ENCODE data around the gene EPN2. TPM values are rescaled to one million over a fixed set of nuclear protein-coding genes. Genes with fewer than 3 reads are reported as not detected.

Gene EPN2
- total and polyA plus RNA-seq, 2 donors: 3.8 to 8.5 TPM

GRCh38 chr17:19302791-19303331 is 65.7 kb downstream of the EPN2 start:
- Histone ChIP-seq H3K4me3 (ENCODE audit: low read length in 2 of 2) (no peak overlapping the region), H3K27me3 (ENCODE audit: control insufficient read depth in 2 of 2, insufficient read depth in 1 of 2, low read length in 1 of 2) (peaks cover 24 to 73% of the 10 kb centered on the region in 2 donors), H3K4me1 (ENCODE audit: control insufficient read depth in 2 of 2, insufficient read depth in 2 of 2, low read length in 2 of 2) (peaks cover 21 to 30% of the 10 kb centered on the region in 2 donors), H3K9me3 (ENCODE audit: control insufficient read depth in 2 of 2, insufficient read depth in 1 of 2, low read length in 1 of 2) (no peaks in the 10 kb centered on the region), H3K27ac (ENCODE audit: low read depth in 1 of 2, low read length in 1 of 2) (no peak overlapping the region), H3K36me3 (ENCODE audit: control insufficient read depth in 2 of 2, insufficient read depth in 2 of 2, low read length in 1 of 2) (no peaks in the 10 kb centered on the region)
- 47% methylated on average over 9 of the region's 9 CpGs for WGBS
- no peak for DNase-seq (ENCODE audit: low read depth in 6 of 9, low spot score in 9 of 9)

DNA sequence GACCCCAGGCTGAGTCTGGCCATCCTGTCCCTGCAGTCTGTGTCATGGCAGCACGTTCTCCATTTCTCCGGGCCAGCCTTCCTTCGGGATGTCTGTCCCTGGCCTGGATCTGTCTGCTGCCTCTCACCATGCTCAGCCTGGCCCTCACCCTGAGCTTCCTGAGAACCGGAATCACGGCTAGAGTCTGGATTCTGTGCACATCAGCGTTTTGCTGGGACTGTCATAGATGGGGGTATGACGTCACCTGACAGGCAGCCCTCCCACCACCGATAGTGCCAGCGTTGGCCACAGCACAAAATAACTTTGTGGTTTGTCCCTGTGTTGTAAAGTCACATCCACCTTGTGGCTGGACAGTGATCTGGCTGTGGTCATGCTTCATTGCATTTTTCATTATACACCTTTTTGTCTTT is 66.2 kb downstream of the EPN2 start:
- Histone ChIP-seq H3K4me1 (ENCODE audit: control insufficient read depth in 2 of 2, insufficient read depth in 2 of 2, low read length in 2 of 2) (peaks cover 21 to 30% of the 10 kb centered on the region in 2 donors), H3K27ac (ENCODE audit: low read depth in 1 of 2, low read length in 1 of 2) (no peak overlapping the region), H3K9me3 (ENCODE audit: control insufficient read depth in 2 of 2, insufficient read depth in 1 of 2, low read length in 1 of 2) (no peaks in the 10 kb centered on the region), H3K36me3 (ENCODE audit: control insufficient read depth in 2 of 2, insufficient read depth in 2 of 2, low read length in 1 of 2) (no peaks in the 10 kb centered on the region), H3K4me3 (ENCODE audit: low read length in 2 of 2) (no peak overlapping the region), H3K27me3 (ENCODE audit: control insufficient read depth in 2 of 2, insufficient read depth in 1 of 2, low read length in 1 of 2) (peaks cover 26 to 77% of the 10 kb centered on the region in 2 donors)
- no peak for DNase-seq (ENCODE audit: low read depth in 6 of 9, low spot score in 9 of 9)
- 91% methylated on average over 9 of the region's 9 CpGs for WGBS

DNA sequence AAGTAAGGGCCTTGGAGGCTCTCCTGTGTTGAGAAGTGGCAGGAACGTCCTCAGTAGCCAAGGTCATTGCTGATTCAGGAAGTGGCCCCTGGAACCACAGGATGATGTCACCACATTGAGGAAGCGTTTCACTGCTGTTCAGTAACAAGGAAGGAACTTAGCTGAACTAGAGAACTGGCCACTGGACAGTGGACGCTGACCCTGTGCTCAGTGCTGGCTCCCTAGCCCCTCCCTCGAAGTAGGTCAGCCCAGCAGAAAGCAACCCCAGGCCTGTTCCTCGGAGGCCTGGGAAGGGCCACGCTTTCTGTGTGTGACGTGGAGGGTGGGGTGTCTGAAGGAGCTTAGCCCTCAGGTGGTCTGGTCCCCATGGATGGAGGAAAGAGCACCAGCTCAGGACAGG is 67.0 kb downstream of the EPN2 start:
- WGBS: 77% methylated on average over 7 of the region's 7 CpGs
- no peaks in the 10 kb centered on the region for H3K9me3 ChIP-seq (ENCODE audit: control insufficient read depth in 2 of 2, insufficient read depth in 1 of 2, low read length in 1 of 2)
- H3K4me1 ChIP-seq (ENCODE audit: control insufficient read depth in 2 of 2, insufficient read depth in 2 of 2, low read length in 2 of 2): peaks cover 21 to 30% of the 10 kb centered on the region in 2 donors
- no peak overlapping the region for H3K27ac ChIP-seq (ENCODE audit: low read depth in 1 of 2, low read length in 1 of 2)
- no peak overlapping the region for H3K4me3 ChIP-seq (ENCODE audit: low read length in 2 of 2)
- H3K27me3 ChIP-seq (ENCODE audit: control insufficient read depth in 2 of 2, insufficient read depth in 1 of 2, low read length in 1 of 2): peaks cover 32 to 77% of the 10 kb centered on the region in 2 donors
- no peaks in the 10 kb centered on the region for H3K36me3 ChIP-seq (ENCODE audit: control insufficient read depth in 2 of 2, insufficient read depth in 2 of 2, low read length in 1 of 2)
- DNase-seq (ENCODE audit: low read depth in 6 of 9, low spot score in 9 of 9): peak in 1 of 9 donors; percentile 33

DNA sequence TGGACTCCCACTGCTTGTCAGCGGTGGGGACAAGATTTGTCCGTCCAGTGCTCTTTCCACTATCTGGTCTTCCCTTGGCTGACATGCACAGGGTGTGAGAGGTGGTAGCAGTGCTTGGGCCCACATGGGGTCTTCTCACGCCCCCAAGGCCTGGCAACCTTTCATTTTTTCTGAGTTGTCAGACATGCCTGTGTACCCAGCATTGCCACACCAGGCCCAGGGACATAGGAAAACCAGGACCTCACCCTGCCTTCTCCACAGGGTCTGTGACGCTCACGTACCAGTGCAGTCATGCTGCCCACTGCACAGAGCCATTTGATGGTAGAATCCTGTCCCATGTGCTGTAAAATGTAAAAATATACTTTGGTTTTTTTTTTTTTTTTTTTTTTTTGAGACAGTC is 67.6 kb downstream of the EPN2 start:
- H3K27me3 ChIP-seq (ENCODE audit: control insufficient read depth in 2 of 2, insufficient read depth in 1 of 2, low read length in 1 of 2): peaks cover 34 to 77% of the 10 kb centered on the region in 2 donors
- H3K9me3 ChIP-seq (ENCODE audit: control insufficient read depth in 2 of 2, insufficient read depth in 1 of 2, low read length in 1 of 2): no peaks in the 10 kb centered on the region
- peaks cover 21 to 30% of the 10 kb centered on the region in 2 donors for H3K4me1 ChIP-seq (ENCODE audit: control insufficient read depth in 2 of 2, insufficient read depth in 2 of 2, low read length in 2 of 2)
- H3K27ac ChIP-seq (ENCODE audit: low read depth in 1 of 2, low read length in 1 of 2): no peak overlapping the region
- no peak overlapping the region for H3K4me3 ChIP-seq (ENCODE audit: low read length in 2 of 2)
- DNase-seq (ENCODE audit: low read depth in 6 of 9, low spot score in 9 of 9): no peak
- 96% methylated on average over 5 of the region's 5 CpGs for WGBS
- no peaks in the 10 kb centered on the region for H3K36me3 ChIP-seq (ENCODE audit: control insufficient read depth in 2 of 2, insufficient read depth in 2 of 2, low read length in 1 of 2)

DNA sequence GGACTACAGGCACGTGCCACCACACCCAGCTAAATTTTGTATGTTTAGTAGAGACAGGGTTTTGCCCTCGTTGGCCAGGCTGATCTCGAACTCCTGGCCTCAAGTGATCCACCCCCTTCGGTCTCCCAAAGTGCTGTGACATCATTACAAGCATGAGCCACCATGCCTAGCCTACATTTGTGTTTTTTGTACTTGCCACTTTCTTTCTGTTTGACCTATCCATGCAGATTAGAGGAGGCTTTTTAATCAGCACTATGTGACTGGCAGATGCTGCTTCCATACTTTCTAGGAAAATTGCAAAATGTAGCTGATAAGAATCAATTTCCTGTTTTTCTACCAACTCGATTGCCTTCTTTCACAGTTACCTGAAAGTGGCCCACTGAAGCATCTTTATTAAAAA is 68.1 kb downstream of the EPN2 start:
- H3K27me3 ChIP-seq (ENCODE audit: control insufficient read depth in 2 of 2, insufficient read depth in 1 of 2, low read length in 1 of 2): peaks cover 31 to 78% of the 10 kb centered on the region in 2 donors
- WGBS: 76% methylated on average over 5 of the region's 5 CpGs
- no peak for DNase-seq (ENCODE audit: low read depth in 6 of 9, low spot score in 9 of 9)
- H3K27ac ChIP-seq (ENCODE audit: low read depth in 1 of 2, low read length in 1 of 2): no peak overlapping the region
- H3K9me3 ChIP-seq (ENCODE audit: control insufficient read depth in 2 of 2, insufficient read depth in 1 of 2, low read length in 1 of 2): no peaks in the 10 kb centered on the region
- no peaks in the 10 kb centered on the region for H3K36me3 ChIP-seq (ENCODE audit: control insufficient read depth in 2 of 2, insufficient read depth in 2 of 2, low read length in 1 of 2)
- H3K4me3 ChIP-seq (ENCODE audit: low read length in 2 of 2): no peak overlapping the region
- H3K4me1 ChIP-seq (ENCODE audit: control insufficient read depth in 2 of 2, insufficient read depth in 2 of 2, low read length in 2 of 2): peaks cover 21 to 30% of the 10 kb centered on the region in 2 donors

DNA sequence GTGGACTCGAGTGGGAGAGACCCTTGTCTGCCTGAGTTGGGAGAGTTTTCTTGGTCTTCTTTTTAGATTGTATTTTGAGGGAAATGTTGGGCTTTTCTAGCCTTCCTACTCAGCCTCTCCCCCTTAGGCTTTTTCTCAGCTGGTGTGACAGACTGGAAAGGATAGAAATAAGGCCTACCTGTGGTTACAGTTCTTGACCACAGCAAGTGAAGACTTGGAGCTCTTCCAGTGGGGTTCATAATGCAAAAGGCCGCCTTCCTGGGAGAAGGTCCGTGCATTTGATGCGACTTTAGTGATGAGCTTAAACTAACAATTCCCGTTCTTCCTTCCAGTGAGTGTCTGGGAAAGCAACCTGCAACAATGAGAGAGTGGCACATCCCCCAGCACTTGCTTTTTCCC is 68.6 kb downstream of the EPN2 start:
- H3K27ac ChIP-seq (ENCODE audit: low read depth in 1 of 2, low read length in 1 of 2): no peak overlapping the region
- WGBS: 88% methylated on average over 5 of the region's 5 CpGs
- peaks cover 21 to 30% of the 10 kb centered on the region in 2 donors for H3K4me1 ChIP-seq (ENCODE audit: control insufficient read depth in 2 of 2, insufficient read depth in 2 of 2, low read length in 2 of 2)
- peaks cover 32 to 78% of the 10 kb centered on the region in 2 donors for H3K27me3 ChIP-seq (ENCODE audit: control insufficient read depth in 2 of 2, insufficient read depth in 1 of 2, low read length in 1 of 2)
- no peak overlapping the region for H3K4me3 ChIP-seq (ENCODE audit: low read length in 2 of 2)
- DNase-seq (ENCODE audit: low read depth in 6 of 9, low spot score in 9 of 9): peak in 1 of 9 donors; percentile 6
- H3K36me3 ChIP-seq (ENCODE audit: control insufficient read depth in 2 of 2, insufficient read depth in 2 of 2, low read length in 1 of 2): no peaks in the 10 kb centered on the region
- H3K9me3 ChIP-seq (ENCODE audit: control insufficient read depth in 2 of 2, insufficient read depth in 1 of 2, low read length in 1 of 2): no peaks in the 10 kb centered on the region

GRCh38 chr17:19306160-19307111 is 69.3 kb downstream of the EPN2 start:
- 4% methylated on average over 10 of the region's 10 CpGs for WGBS
- DNase-seq (ENCODE audit: low read depth in 6 of 9, low spot score in 9 of 9): peak; percentile 50 to 93 (median 76)
- no peak overlapping the region for H3K4me3 ChIP-seq (ENCODE audit: low read length in 2 of 2)
- H3K9me3 ChIP-seq (ENCODE audit: control insufficient read depth in 2 of 2, insufficient read depth in 1 of 2, low read length in 1 of 2): no peaks in the 10 kb centered on the region
- peaks cover 21 to 30% of the 10 kb centered on the region in 2 donors for H3K4me1 ChIP-seq (ENCODE audit: control insufficient read depth in 2 of 2, insufficient read depth in 2 of 2, low read length in 2 of 2)
- H3K36me3 ChIP-seq (ENCODE audit: control insufficient read depth in 2 of 2, insufficient read depth in 2 of 2, low read length in 1 of 2): no peaks in the 10 kb centered on the region
- peaks cover 37 to 75% of the 10 kb centered on the region in 2 donors for H3K27me3 ChIP-seq (ENCODE audit: control insufficient read depth in 2 of 2, insufficient read depth in 1 of 2, low read length in 1 of 2)
- H3K27ac ChIP-seq (ENCODE audit: low read depth in 1 of 2, low read length in 1 of 2): peak overlapping the region; percentile 36 to 60

DNA sequence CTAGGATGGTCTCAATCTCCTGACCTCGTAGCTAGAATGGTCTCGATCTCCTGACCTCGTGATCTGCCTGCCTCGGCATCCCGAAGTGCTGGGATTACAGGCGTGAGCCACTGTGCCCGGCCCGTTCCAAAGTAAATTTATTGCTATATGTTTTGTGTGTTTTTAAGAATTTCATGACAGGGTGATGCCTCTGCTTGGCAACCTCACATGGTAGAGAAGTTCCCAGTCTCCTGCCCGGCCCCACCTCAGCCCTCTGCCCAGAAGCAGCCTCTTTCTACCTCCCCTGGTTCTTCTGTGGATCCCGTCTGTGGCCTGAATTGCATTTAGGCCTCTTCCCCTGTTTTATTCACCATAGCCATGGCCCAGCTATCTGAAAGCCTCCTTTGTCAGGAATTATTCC is 70.4 kb downstream of the EPN2 start:
- Histone ChIP-seq H3K4me3 (ENCODE audit: low read length in 2 of 2) (no peak overlapping the region), H3K9me3 (ENCODE audit: control insufficient read depth in 2 of 2, insufficient read depth in 1 of 2, low read length in 1 of 2) (no peaks in the 10 kb centered on the region), H3K36me3 (ENCODE audit: control insufficient read depth in 2 of 2, insufficient read depth in 2 of 2, low read length in 1 of 2) (peaks cover 0 to 3% of the 10 kb centered on the region in 2 donors), H3K27ac (ENCODE audit: low read depth in 1 of 2, low read length in 1 of 2) (no peak overlapping the region), H3K4me1 (ENCODE audit: control insufficient read depth in 2 of 2, insufficient read depth in 2 of 2, low read length in 2 of 2) (peaks cover 21 to 30% of the 10 kb centered on the region in 2 donors), H3K27me3 (ENCODE audit: control insufficient read depth in 2 of 2, insufficient read depth in 1 of 2, low read length in 1 of 2) (peaks cover 40 to 76% of the 10 kb centered on the region in 2 donors)
- DNase-seq (ENCODE audit: low read depth in 6 of 9, low spot score in 9 of 9): no peak
- WGBS: 98% methylated on average over 10 of the region's 10 CpGs

DNA sequence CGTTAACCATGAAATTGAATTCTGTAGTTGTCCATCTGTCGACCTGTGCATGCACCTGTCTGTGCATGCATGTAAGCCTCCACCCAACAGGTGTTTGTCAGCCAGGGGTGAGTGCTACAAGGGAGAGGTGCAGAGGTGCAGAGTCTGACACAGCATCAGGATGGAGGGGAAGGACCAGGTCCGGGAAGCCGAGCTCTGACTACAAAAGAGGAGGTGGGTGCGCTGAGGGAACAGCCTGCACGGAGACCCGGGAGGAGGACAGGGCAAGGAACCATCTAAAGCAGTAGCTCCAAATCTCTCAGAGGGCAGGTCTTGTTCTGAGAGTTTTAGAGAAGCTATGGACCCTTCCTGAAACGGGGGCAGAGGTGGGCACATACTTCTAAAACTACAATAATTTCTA is 71.2 kb downstream of the EPN2 start:
- WGBS: 95% methylated on average over 8 of the region's 8 CpGs
- Histone ChIP-seq H3K36me3 (ENCODE audit: control insufficient read depth in 2 of 2, insufficient read depth in 2 of 2, low read length in 1 of 2) (peaks cover 0 to 3% of the 10 kb centered on the region in 2 donors), H3K4me1 (ENCODE audit: control insufficient read depth in 2 of 2, insufficient read depth in 2 of 2, low read length in 2 of 2) (peaks cover 21 to 27% of the 10 kb centered on the region in 2 donors)

More for the DNA sequence above, 71.2 kb downstream of the EPN2 start:
- Histone ChIP-seq H3K9me3 (ENCODE audit: control insufficient read depth in 2 of 2, insufficient read depth in 1 of 2, low read length in 1 of 2) (no peaks in the 10 kb centered on the region), H3K4me3 (ENCODE audit: low read length in 2 of 2) (no peak overlapping the region), H3K27me3 (ENCODE audit: control insufficient read depth in 2 of 2, insufficient read depth in 1 of 2, low read length in 1 of 2) (peaks cover 41 to 76% of the 10 kb centered on the region in 2 donors), H3K27ac (ENCODE audit: low read depth in 1 of 2, low read length in 1 of 2) (no peak overlapping the region)
- DNase-seq (ENCODE audit: low read depth in 6 of 9, low spot score in 9 of 9): no peak
